Esophagus mucosa (tissue), 1 donor: ENCODE measurements around the gene VGLL3. TPM values are rescaled to one million over a fixed set of nuclear protein-coding genes. Genes with fewer than 3 reads are reported as not detected.

Experiments
- ATAC-seq: fragments of 200-7000 bp; cut with Tn5 transposase; one replicate; pipeline ENCODE4 v1.9.1; 2020
- total RNA-seq: library from RNA; stranded (reverse); gene quantifications from one replicate; pipeline ENCODE4 v1.2.4, GENCODE V29; 2023
- donor health status: DM: yes; HTN: yes; CAD: no.

Gene VGLL3
- total RNA-seq, 1 donor from 2014 or later: 1.6 TPM

GRCh38 chr3:86948822-86949221 is 42.1 kb downstream of the VGLL3 start:
- peak; percentile 48 for ATAC-seq

DNA sequence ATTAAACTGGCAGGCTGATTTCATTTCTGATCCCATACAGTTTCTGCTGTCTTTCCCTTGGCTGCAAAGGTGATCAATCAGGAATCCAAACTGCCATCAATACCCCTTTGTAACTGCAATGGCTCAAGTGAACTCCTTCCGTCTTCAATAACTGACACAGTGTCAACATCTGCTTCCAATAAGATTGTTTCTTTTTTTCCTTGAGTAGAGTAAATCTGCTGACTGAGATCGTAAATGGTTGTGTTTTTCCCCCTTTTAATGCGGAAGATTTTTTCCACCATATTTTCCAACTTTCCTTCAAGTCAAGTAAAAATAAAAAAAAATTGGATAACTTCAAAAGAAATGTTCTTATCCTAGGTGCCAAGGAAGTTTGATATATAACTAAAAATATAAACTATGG is 48.7 kb downstream of the VGLL3 start:
- no peak for ATAC-seq

- no peak for ATAC-seq
These were observed 52.4 kb downstream of the VGLL3 start for GRCh38 chr3:86938416-86939105.

GRCh38 chr3:86937306-86937791 is 53.6 kb downstream of the VGLL3 start:
- ATAC-seq: no peak

DNA sequence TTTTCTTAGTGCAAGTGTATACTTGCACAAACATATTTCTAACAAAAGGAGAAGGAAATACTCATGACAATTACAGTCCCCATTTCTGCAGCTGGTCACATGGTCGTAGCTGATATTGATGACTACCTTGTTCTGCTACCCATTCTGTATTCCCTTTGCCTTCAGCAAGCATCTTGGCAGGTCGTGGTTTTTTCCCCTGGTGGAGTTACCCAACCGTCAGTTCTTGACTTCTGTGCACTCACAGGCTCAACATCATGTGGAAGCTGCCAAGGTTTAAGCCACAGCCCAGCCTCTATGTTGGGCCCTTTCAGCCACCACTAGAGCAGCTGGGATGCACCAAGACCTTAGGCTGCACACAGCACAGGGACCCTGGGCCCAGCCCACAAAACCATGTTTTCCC is 56.1 kb downstream of the VGLL3 start:
- no peak for ATAC-seq

DNA sequence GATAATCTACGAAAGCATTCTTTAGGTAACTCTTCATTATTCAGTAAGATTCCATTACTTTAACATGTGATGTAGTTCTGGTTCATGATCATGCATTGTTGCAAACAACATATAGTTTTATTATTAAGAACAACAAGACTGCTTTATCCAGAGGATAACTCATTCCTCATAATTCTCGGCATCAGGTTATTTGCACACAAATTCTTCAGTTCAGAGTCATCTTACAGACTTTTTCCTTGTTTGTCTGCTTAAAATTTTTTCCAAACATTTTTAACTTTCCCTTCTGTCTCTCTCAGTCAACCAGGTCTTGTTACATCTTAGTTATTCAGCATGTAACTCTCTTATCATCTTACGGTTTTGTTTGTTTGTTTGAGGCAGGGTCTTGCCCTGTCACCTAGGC is 60.1 kb downstream of the VGLL3 start:
- no peak for ATAC-seq

- ATAC-seq: no peak
These were observed 60.8 kb downstream of the VGLL3 start for GRCh38 chr3:86930181-86930580.

DNA sequence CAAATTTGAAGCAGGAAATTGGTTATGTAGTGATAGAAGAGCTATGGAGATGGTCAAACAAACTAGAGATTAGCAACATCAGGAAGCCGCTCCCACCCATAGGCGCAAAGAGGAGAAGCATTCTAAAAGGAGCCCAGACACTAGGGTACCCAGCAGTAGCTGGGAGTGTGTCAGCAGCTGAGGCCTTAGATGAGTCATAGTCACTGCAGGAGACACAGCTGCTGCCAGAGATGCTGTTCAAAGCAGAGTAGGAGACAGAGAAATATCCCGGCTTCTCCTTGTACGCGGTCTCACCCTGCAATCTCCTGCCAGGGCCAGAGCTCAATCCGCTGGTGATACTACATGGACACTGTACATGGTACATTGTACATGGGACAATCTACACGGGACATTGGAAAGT is 61.9 kb downstream of the VGLL3 start:
- peak; percentile 52 for ATAC-seq

DNA sequence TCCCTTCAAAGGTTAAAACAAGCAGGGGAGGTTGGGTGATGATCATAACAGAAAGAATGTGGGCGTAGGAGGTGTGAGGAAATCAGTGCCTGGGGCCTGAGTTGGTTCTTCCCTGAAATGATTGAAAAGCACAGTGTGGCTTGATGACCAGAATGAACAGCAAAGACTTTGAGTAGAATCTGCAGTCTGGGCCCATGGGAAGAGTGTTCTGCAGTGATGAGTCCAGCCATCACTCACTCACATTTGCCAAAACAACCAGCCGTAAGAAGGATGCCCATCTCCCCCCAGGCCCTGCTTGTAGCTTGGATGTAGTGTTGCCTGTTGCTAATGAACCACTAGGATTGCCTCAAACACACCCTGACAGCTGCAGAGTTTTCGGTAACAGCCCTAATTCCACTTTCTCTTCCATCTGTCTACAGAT is 67.9 kb downstream of the VGLL3 start:
- ATAC-seq: peak; percentile 75

GRCh38 chr3:86921971-86922680 is 68.8 kb downstream of the VGLL3 start:
- no peak for ATAC-seq

DNA sequence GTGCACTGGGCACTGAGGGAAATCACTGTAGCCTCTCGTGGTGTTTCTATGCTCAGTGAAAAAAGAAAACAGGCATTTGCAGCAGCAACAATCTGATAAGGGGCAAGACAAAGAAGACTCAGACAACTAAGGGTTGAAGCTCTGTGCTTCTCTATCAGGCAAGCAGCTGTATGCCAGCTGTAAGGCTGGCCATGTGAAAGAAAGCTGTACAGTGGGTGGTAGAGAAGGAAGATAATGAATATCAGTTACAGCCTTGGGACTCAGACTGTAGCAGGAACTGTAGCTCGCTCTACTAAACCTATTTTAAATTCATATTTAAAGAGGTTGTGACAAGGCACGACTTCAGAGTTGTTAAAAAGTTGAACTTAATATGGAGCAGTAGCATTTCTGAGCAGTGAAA is 76.3 kb downstream of the VGLL3 start:
- ATAC-seq: no peak

DNA sequence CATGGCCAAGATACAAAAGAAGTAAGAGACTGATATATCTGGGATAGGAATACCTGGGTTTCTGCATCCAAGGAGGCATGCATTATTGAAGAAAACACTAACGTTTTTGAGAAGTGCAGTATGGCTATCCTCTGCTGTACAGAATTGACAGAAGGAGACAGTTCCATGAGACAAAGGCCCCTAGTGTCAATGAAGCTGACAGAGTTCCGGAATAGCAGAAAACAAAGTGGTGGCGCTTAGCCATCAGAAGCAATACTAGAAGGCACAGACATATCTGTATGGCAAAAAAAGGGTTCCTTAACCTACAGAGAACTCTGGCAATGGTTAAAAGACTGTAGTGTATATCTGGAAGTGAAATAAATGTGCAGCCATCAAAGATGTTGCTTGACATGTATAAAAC is 77.8 kb downstream of the VGLL3 start:
- no peak for ATAC-seq

DNA sequence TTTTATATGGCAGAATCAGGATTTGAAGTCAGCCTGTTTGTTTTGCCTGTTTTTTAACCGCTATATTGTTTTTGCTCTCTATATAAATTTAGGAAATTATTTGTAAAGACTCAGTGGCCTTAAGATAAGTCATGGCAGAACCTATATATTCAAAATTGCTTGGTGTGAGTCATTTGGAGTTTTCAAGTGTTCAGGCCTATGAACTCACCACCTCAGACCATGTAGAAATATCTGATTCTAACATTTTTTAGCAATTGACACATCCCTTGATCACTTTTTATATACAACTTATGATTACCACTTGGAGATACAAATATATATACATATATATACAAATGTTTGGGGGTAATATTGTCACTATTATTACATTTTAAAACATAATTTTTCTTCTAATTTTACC is 95.7 kb downstream of the VGLL3 start:
- no peak for ATAC-seq

DNA sequence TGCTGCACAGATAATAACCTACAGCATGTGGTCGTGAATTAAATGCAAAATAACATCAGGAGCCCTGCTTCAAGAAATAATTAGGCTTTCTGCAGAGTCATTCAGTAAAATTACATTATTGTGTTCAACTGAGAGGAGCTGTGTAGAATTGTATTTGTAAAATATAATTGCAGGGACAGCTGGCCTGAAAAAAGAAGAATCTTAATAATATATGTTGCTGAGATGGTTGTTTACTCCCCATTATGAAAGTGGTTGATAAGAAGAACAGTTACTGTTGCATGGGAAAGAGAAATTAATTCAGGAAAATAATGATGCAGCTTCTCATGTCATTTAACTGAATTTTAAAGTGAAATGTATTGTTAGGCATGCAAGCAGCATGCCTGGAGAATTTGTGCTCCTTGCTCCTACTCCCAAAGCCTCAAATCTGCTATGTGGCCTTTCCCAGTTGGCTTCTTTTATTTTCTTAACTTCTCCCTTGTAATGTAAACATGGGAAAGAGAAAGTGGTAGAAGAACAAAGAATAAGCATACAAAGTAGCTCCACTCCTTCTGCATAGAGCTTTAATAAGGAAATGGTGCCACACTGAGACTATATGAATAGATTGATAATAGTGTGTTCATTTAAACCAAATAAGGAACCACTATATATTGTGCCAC is 100.1 kb downstream of the VGLL3 start:
- no peak for ATAC-seq

Other genes with a start within 250 kb of the VGLL3 start
- 34.2 TPM for gene CHMP2B, start 236.2 kb upstream of the VGLL3 start, total RNA-seq